Epithelial cell of proximal tubule (primary cell): ENCODE measurements around the gene CHERP. TPM values are rescaled to one million over a fixed set of nuclear protein-coding genes. Genes with fewer than 3 reads are reported as not detected.

ENCODE experiments used
- DNase-seq: peaks from one replicate; pipeline ENCODE4 v3.0.0-alpha.2; 2011; ENCODE audit warnings: low read depth
- H3K4me3 ChIP-seq: 2 replicates; pipeline ENCODE4 v1.5.1; 2011; ENCODE audit warnings: low read depth, mild to moderate bottlenecking, low read length
- CTCF ChIP-seq: conservative IDR thresholded peaks from 2 replicates; pipeline ENCODE4 v1.5.1; 2012; ENCODE audit warnings: low read depth, mild to moderate bottlenecking, low read length
- total RNA-seq: library from RNA; depleted of rRNA; stranded (reverse); fragments of >200 nt; gene quantifications from 2 replicates; pipeline ENCODE4 v1.2.3, GENCODE V29; 2015

Gene CHERP
- total RNA-seq, 1 donor from 2014 or later: 11.2 TPM

- no peak for DNase-seq
Measured at GRCh38 chr19:16571283-16571682, 29.0 kb upstream of the CHERP start.

GRCh38 chr19:16569609-16570320 is 27.5 kb upstream of the CHERP start:
- no peak for DNase-seq
- TF ChIP-seq CTCF: no peak
- no peak overlapping the region for H3K4me3 ChIP-seq

More at GRCh38 chr19:16571283-16571682, 29.0 kb upstream of the CHERP start:
- H3K4me3 ChIP-seq: peak overlapping the region; percentile 91
- TF ChIP-seq CTCF: no peak

GRCh38 chr19:16566702-16567101 is 24.5 kb upstream of the CHERP start:
- no peak for TF ChIP-seq CTCF
- no peak overlapping the region for H3K4me3 ChIP-seq
- no peak for DNase-seq

- no peak overlapping the region for H3K4me3 ChIP-seq
- TF ChIP-seq CTCF: no peak
- DNase-seq: no peak
Measured at GRCh38 chr19:16566161-16566560, 23.9 kb upstream of the CHERP start.

GRCh38 chr19:16564842-16565241 is 22.6 kb upstream of the CHERP start:
- no peak for TF ChIP-seq CTCF
- DNase-seq: no peak
- H3K4me3 ChIP-seq: no peak overlapping the region

- DNase-seq: no peak
- no peak for TF ChIP-seq CTCF
- H3K4me3 ChIP-seq: no peak overlapping the region
Measured at GRCh38 chr19:16562608-16563025, 20.4 kb upstream of the CHERP start.

DNA sequence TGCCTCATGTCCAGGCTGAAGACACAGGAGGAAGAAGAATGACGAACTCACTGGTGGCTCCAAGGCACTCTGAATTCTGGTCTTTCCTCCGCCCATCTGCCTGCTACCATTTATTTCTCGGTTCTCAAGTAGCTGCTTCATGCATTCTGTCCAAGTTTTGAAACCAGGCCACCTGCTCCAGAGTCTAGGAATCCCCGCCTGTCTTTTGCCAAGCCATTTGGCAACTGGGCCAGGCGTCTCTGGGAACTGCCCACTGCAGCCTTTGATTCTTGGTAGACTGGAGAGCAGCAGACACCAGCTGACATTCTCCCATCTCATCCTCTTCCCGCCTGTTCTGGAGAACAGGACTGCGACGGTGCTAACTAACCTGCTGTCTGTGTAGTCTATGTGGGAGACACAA is 19.1 kb upstream of the CHERP start:
- TF ChIP-seq CTCF: no peak
- no peak for DNase-seq
- H3K4me3 ChIP-seq: no peak overlapping the region
